Loucy (cell line): ENCODE data around the gene TIA1.

Experiments
- CTCF ChIP-seq: fragments of 200-600 bp; sonication (generic); conservative IDR thresholded peaks from 2 replicates; pipeline ENCODE4 v1.5.1; 2014; ENCODE audit warnings: mild to moderate bottlenecking, antibody characterized with exemption, low read length
- EZH2phosphoT487 ChIP-seq: fragments of 200-600 bp; IDR thresholded peaks from 2 replicates; pipeline ENCODE4 v1.6.1; 2018; ENCODE audit warnings: antibody characterized with exemption, mild to moderate bottlenecking, moderate library complexity, borderline replicate concordance

GRCh38 chr2:70242552-70242951 is 5.9 kb downstream of the TIA1 start:
- TF ChIP-seq CTCF, result no peak
- TF ChIP-seq EZH2phosphoT487, result no peak
